Hair follicle dermal papilla cell (primary cell): Measurements from ENCODE around the gene SPRYD4. TPM values are rescaled to one million over a fixed set of nuclear protein-coding genes. Genes with fewer than 3 reads are reported as not detected.

Experiments used
- total RNA-seq: library from RNA; depleted of rRNA; stranded (reverse); fragments of >200 nt; gene quantifications from 2 replicates; pipeline ENCODE4 v1.2.3, GENCODE V29; 2012

Gene SPRYD4
- 2.8 and 2.9 TPM in 2 replicates for total RNA-seq

DNA sequence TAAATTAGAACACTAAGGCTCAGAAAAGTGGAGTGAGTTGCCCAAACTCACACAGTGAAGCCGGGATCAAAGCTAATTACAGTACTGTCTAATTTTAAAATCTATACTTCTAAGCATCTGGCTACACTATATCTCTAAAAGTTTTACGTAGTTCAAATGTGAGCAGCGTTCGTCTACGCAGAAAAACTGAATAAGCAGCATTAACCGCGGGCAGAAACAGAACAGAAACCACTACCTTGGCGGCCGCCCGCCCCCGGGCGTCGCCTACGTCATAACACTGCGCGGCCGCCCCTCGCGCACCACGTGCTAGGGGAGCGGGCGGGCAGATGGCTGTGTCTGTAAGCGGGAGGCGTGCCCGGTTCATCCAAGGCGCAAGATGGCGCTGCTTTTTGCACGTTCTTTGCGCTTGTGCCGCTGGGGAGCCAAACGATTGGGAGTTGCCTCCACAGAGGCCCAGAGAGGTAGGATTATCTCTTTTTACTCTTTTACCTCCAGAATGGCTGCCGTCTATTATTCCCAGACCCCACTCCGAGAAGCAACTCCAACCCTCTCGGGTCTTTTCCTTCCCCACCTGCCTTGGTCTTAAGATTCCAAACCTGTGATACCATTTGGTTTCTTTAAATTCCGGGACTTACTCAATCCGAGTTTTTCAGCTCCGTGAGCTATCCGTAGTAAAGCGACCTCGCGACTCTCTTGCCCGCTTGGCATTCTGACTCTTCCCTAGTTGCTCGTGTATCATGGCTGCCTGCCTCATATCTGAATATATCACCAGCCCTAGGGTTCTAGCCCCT lies at the start of gene SPRYD4:
SPRYD4 (plus strand) TSS at position 363 of the 791 bp plus-strand sequence; CDS start at position 377, 14 bp downstream.

DNA sequence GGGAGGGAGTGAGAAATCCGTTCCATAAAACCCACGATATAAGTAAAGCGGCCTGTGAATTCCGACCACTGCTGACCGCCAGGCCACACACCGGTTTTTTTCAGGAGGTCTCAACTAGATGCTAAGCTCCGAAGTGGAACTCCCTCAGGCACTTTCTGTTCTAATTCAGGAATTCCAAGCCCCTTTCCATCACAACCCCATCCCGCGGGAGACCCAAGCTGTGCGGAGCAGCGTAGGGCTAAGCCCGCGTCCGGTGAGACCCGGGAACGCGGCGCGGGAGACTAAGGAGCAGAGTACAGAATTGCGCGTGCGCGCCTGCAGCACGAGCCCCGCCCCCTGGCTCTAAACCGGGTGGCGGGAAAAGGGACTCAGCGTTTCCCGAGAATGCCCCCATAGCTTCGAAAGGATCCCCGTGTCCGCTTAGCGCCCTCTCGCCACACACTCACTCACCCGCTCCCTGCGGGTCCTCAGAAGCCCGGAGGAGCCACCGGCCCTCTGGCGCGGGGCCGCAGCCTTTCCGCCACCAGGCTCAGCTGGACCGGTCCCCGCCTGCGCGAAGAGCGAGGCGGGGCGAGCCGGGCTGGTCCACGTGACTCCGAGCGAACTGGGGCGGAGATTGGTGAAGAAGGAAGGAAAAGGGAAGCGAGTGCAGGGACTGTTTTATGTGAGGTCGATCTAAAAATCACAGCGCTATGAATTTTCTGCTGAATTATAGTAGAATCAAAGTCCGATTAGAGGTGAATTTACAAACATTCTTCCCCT lies 19.3 kb upstream of the SPRYD4 start, which contains the start of gene TIMELESS:
TIMELESS (minus strand) TSS at position 567 of the 762 bp plus-strand sequence. CDS start 15,256 bp downstream, outside the sequence.

DNA sequence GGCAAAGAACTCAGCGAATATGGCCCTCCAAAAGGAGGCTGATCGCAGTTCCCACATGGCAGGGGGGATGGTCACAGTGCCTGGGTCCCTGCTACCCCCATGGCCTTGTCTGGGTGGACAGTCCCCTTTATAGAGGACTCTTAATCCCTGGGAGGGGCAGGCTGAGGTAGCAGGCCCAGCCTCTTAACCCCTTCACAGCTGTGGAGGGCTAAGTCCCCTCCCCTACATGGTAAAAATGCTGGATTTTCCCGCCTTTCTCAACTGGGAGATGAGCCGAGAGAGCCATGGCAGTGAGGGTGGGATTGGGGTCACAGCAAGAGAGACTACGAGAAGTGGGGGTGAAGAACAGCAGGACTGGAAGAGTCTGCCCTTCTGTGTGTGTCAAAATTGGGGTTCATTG lies 13.8 kb upstream of the SPRYD4 start, which contains the start of gene MIP:
MIP (minus strand) TSS at position 101 of the 400 bp plus-strand sequence; CDS start at position 57, 44 bp downstream.

DNA sequence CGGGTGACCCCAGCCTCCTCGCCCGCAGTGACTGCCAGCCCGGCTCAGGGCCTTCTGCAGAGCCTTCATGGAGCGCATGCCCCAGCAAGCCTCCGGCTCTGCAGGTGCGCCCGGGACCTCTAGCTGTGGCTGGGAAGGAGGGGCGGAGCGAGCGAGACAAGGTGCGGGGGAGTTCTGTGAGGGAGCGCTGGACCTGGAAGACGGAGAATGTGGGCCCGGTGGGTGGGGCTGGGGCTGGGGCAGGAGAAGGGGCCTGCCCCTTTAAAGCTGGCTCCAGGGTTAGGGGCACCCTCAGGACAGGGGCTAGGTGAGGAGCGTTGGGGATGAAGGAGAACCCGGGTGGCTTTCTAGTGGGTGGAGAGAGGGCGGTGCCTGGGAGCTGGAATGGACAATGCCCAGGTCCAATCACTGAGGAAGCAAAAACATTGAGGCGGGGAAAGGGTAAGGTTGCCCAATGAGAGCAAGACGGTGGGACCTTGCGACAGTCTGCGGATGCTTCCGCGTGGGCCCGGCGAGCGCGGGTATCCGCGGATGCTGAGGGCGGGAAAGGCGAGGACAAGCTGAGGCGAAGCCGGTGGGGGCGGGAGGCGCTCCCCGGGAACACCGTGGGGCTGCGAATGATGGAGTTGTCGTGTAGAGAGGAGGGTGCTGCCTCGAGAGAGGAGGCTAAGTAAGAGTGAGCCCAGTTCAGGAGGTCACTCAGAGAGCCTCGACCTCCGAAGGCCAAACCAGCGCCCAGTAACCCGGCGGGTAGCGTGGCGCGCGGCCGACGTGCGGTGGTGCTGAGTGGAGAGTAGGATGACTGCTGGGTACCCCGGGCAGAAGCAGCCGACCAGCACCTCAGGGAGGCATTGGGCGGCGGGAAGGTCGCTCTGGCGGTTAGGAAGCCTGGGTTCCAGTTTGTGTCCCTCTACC lies 19.9 kb downstream of the SPRYD4 start, which contains the start of gene GLS2:
GLS2 (minus strand) TSS at position 121 of the 915 bp plus-strand sequence; CDS start at position 78, 43 bp downstream.

DNA sequence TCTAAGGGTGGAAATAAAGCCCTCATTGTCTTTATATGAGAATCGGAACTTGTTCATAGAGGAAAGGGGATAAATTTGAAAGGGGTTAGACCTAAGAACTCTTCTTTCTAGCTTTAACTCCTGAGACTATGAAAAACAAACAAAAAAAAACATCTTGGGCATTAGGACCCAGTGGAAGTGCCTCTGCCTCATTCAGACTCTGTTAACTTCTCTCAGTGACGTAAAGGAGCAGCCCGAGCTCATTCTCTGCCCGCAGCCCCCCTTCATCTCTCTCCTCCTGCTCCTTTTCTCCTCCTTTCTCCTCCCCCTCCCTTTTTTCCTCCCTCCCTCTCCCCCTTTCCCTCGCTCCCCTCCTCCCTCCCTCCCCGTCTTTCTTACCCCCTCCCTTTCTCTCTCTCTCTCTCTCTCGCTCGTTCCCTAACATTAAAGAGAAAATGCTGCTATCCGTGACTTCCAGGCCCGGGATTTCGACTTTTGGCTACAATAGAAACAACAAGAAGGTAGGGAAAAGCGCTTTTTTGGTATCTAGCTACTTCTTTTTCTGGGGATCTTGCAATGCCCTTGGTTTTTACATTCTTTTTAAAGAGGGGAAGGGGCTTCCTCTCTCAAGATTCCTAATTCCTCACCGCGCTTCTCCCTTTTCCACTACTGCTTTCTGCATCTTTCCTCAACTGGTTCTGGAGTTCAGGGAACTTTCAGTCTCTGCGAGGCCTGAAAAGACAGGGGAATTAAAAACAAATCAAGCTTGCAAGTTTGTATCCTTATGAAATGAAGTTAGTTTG lies 53.4 kb downstream of the SPRYD4 start, which contains the start of gene RBMS2:
RBMS2 (plus strand) TSS at position 231 of the 782 bp plus-strand sequence; CDS start at position 435, 204 bp downstream.

Other genes with a start within 250 kb of the SPRYD4 start
- gene RNF41, start 246.7 kb upstream of the SPRYD4 start, total RNA-seq = 145 and 163 TPM in 2 replicates
- gene NABP2, start 244.2 kb upstream of the SPRYD4 start, total RNA-seq = 21.6 and 24.0 TPM in 2 replicates
- not detected in 2 replicates for gene SLC39A5, start 238.5 kb upstream of the SPRYD4 start, total RNA-seq
- gene ANKRD52, start 210.2 kb upstream of the SPRYD4 start, total RNA-seq = 19.1 and 22.3 TPM in 2 replicates
- gene COQ10A, start 201.6 kb upstream of the SPRYD4 start, total RNA-seq = 12.4 and 15.6 TPM in 2 replicates
- gene CS, start 168.2 kb upstream of the SPRYD4 start, total RNA-seq = 91.3 and 105 TPM in 2 replicates
- gene CNPY2, start 152.6 kb upstream of the SPRYD4 start, total RNA-seq = 57.2 and 59.7 TPM in 2 replicates
- gene PAN2, start 134.6 kb upstream of the SPRYD4 start, total RNA-seq = 19.2 and 34.2 TPM in 2 replicates
- gene IL23A, start 129.7 kb upstream of the SPRYD4 start, total RNA-seq = not detected in 2 replicates
- 671 and 690 TPM in 2 replicates for gene STAT2, start 108.5 kb upstream of the SPRYD4 start, total RNA-seq
- not detected in 2 replicates for gene APOF, start 105.7 kb upstream of the SPRYD4 start, total RNA-seq
- 2.6 and 3.4 TPM in 2 replicates for gene TIMELESS, start 19.2 kb upstream of the SPRYD4 start, total RNA-seq
- gene MIP, start 13.9 kb upstream of the SPRYD4 start, total RNA-seq = 0.32 TPM in 1 of 2 replicates, not detected in the other
- gene GLS2, start 19.6 kb downstream of the SPRYD4 start, total RNA-seq = not detected in 2 replicates
- 25.7 and 26.0 TPM in 2 replicates for gene RBMS2, start 53.2 kb downstream of the SPRYD4 start, total RNA-seq
- 55.4 and 65.2 TPM in 2 replicates for gene BAZ2A, start 161.7 kb downstream of the SPRYD4 start, total RNA-seq
- 321 and 357 TPM in 2 replicates for gene ATP5F1B, start 177.4 kb downstream of the SPRYD4 start, total RNA-seq
- gene PTGES3, start 219.7 kb downstream of the SPRYD4 start, total RNA-seq = 50.5 and 58.8 TPM in 2 replicates